Measurements from ENCODE around the gene NTF3. TPM values are rescaled to one million over a fixed set of nuclear protein-coding genes. Genes with fewer than 3 reads are reported as not detected.

NTF3 gene
- total RNA-seq, 8 experiments from 2014 or later = 1.1 to 156 (median 7.7) TPM

DNA sequence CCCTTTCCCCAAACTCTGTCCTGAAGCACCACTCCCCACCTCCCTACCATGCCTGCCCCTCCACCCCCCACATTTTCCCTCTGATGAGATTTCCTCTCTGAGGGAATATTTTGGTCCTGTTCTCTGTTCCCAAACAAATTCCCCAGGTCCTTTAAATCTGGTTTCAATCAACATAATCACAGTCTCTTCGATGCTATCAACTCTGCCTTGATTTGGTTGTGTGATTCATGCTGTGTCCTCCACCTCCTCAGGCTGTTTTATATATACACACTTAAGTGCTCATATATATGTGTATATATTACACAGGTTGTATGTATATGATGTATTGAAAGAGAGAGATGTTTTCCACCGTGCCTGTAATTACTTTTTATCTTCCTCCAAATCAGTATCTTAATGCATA, 36.0 kb downstream of the NTF3 start:
- in situ Hi-C loops (cut with MboI; ENCODE audit: low pct_unique_long_range_greater_than_20kb in 2 of 9, low sequenced_read_pairs in 9 of 9, unreplicated experiment in 9 of 9) = no loop called here
- ATAC-seq (replicated peaks in 6 of 8) = no peak
- 0 to 100% (median 39%) methylated on average over 1 to 2 of the region's 2 CpGs; no CpG with 5 or more reads in 4 of the 10 experiments for WGBS, 10 experiments
- no peak overlapping the region for H3K27ac ChIP-seq
- H3K4me1 ChIP-seq (replicated peaks in 1 of 2) = no peaks in the 10 kb centered on the region
- H3K4me3 ChIP-seq = no peak overlapping the region

DNA sequence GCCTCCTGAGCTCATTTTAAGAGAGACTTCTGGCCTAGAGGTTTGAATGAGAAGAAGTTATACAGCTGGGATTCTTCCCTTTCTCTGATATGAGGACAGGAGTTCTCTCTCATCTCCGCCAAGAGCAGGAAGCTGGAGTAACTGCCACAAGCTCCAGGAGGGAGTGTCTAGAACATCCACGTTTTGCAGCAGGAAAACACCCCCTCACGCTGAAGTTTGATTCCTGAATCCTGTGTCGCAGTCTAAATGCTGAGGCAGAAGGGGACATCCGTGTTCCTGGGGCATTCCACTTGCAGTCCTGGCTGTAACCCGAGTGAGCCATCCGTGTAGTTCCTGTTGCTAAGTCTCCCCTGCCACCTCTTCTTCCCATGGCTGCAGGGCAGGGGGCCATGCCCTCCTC, 38.3 kb downstream of the NTF3 start:
- 58 to 100% (median 87%) methylated on average over 1 to 7 of the region's 7 CpGs; no CpG with 5 or more reads in 4 of the 10 experiments for WGBS, 10 experiments
- in situ Hi-C loops (cut with MboI; ENCODE audit: low pct_unique_long_range_greater_than_20kb in 2 of 9, low sequenced_read_pairs in 9 of 9, unreplicated experiment in 9 of 9) = no loop called here

DNA sequence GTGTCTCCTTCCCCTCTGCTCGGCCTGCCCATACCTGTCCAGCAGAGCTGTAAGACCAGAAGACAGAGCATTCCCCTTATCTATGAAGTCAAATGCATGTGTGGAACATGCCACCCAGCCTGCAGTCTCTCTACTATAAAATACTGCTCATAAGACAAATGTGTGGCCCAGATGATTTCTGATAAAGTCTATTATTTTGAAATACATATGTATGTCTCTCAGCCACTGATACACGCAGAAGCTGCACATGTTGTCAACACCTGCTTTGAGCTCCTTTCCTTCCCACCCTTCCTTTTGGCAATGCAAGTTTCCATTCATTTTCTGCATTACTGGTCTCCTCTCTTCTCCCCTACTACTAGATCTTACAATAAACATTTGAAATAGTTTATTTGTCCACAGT, 38.8 kb downstream of the NTF3 start:
- 0 to 100% (median 43%) methylated on average over 1 to 2 of the region's 2 CpGs; no CpG with 5 or more reads in 4 of the 10 experiments for WGBS, 10 experiments
- peak in 3 of 8 experiments; percentile 27 to 69 (median 55) for ATAC-seq (replicated peaks in 6 of 8)
- in situ Hi-C loops (cut with MboI; ENCODE audit: low pct_unique_long_range_greater_than_20kb in 2 of 9, low sequenced_read_pairs in 9 of 9, unreplicated experiment in 9 of 9) = no loop called here
- H3K4me3 ChIP-seq = no peak overlapping the region
- H3K27ac ChIP-seq = no peak overlapping the region
- peaks cover 7 to 9% of the 10 kb centered on the region in 2 donors for H3K4me1 ChIP-seq (replicated peaks in 1 of 2)

More for the DNA sequence above, 38.3 kb downstream of the NTF3 start:
- no peak overlapping the region for H3K27ac ChIP-seq
- H3K4me1 ChIP-seq (replicated peaks in 1 of 2) = peaks cover 7 to 9% of the 10 kb centered on the region in 2 donors
- ATAC-seq (replicated peaks in 6 of 8) = peak in 1 of 8 experiments; percentile 6
- H3K4me3 ChIP-seq = no peak overlapping the region

DNA sequence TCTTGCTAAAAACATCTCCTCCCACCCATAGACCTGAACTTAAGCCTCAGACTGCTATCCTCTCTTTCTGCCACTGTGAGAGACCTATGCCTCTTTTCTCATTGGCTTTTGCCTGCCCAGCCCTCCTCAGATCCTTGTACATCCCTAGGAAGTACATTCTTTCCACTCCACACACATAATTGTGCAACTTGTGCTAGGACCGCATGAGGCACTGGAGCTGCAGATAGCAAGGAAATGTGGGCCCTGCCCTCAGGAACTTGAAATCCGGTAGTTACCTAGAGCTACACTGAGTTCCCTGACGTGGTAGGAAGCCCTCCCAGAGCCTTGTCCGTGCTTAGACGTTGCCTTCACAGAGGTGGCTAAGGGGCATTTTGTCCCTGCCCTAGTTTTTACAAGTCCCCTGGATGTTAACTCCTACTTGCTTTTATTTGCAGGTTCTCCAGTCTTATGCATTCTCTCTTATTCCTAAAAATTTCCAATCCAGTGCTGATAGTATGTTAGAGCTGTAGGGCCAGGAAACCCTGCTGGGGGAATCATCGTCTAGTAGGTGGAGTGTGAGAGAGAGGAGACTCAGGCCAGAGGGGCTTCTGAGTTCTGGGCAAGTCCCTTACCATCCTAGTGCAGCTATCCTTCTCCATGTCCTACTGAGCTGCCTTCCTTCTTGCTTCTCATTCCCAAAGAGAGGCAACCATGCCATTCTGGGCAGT, 41.3 kb downstream of the NTF3 start:
- in situ Hi-C loops (cut with MboI; ENCODE audit: low pct_unique_long_range_greater_than_20kb in 2 of 9, low sequenced_read_pairs in 9 of 9, unreplicated experiment in 9 of 9) = no loop called here
- H3K27ac ChIP-seq = no peak overlapping the region
- peak; percentile 10 to 61 (median 54) for ATAC-seq (replicated peaks in 6 of 8)
- H3K4me1 ChIP-seq (replicated peaks in 1 of 2) = peaks cover 7 to 9% of the 10 kb centered on the region in 2 donors
- H3K4me3 ChIP-seq = no peak overlapping the region
- 70 to 82% (median 81%) methylated on average over 2 to 5 of the region's 6 CpGs; no CpG with 5 or more reads in 6 of the 10 experiments for WGBS, 10 experiments

DNA sequence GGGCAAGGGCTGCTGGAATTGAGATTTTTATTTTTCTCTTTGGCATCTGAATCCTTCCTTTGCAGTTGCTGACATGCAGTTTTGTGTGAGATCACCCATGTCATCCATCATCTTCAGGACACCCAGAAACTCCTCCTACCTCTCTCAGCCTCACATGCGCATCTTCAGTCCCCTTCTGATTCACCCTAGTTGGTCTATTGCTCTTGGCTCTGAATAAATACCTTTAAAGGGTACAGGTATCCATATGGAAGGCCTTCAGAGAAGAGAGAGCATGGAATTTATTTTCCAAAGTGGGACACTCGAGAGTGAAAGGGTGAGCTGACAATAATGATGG, 41.8 kb downstream of the NTF3 start:
- in situ Hi-C loops (cut with MboI; ENCODE audit: low pct_unique_long_range_greater_than_20kb in 2 of 9, low sequenced_read_pairs in 9 of 9, unreplicated experiment in 9 of 9) = no loop called here
- WGBS, 10 experiments = 40 to 100% (median 80%) methylated on average over 1 to 2 of the region's 2 CpGs; no CpG with 5 or more reads in 3 of the 10 experiments

DNA sequence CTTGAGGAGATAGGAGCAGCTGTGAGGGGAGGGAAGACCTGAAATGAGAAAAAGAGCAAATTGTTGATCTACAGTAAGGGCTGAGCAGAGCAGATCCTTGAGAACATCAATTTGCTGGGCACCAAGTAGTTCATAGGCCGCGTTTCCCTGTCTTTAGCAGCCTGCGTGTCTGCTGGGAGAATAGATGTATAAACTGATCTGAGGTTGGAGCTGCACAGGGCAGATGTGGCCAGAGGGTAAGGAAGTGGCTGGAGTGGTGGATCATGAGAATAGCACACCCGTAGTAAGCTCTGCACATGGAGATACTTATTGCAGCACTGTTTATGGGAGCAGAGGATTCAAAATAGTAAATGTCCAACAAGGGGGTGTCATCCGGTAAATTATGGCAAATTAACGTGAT, 44.4 kb downstream of the NTF3 start:
- WGBS, 10 experiments = 67 to 100% (median 87%) methylated on average over 2 to 6 of the region's 6 CpGs; no CpG with 5 or more reads in 2 of the 10 experiments
- in situ Hi-C loops (cut with MboI; ENCODE audit: low pct_unique_long_range_greater_than_20kb in 2 of 9, low sequenced_read_pairs in 9 of 9, unreplicated experiment in 9 of 9) = no loop called here

More for the DNA sequence above, 41.8 kb downstream of the NTF3 start:
- no peak overlapping the region for H3K27ac ChIP-seq
- ATAC-seq (replicated peaks in 6 of 8) = peak; percentile 4 to 97 (median 92)
- H3K4me3 ChIP-seq = no peak overlapping the region
- peaks cover 7 to 9% of the 10 kb centered on the region in 2 donors for H3K4me1 ChIP-seq (replicated peaks in 1 of 2)

DNA sequence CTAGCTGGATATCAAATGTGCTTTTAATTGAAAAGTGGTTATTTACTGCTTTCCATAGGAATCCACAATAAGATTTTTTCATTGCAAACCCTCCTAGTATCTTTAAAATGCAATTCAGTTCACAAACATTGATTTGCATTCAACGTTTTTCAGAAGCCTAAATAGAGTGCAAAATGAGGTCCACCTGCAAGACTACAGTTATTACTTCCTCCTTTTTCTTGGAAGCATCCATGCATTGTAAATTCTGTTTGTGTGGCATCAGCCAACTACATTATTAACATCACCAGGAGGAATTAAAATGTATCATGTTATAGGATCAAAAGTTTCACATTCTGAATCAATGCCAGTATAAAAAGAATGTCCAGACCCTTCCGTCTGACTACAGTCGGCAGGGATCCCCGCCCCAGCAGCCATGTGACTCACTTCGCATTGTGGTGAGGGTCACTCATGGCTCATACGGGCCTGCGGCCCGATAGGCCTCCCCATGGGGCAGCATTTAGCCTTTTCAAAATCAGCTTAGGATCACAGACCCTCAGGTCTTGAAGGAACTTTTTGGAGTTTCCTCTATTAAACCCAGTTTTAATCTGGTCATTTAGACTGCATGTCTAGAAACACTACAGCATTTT, 46.3 kb downstream of the NTF3 start:
- peak in 2 of 8 experiments; percentile 14 to 38 for ATAC-seq (replicated peaks in 6 of 8)
- in situ Hi-C loops (cut with MboI; ENCODE audit: low pct_unique_long_range_greater_than_20kb in 2 of 9, low sequenced_read_pairs in 9 of 9, unreplicated experiment in 9 of 9) = no loop called here
- WGBS, 10 experiments = 4 to 72% (median 24%) methylated on average over 1 to 8 of the region's 8 CpGs; no CpG with 5 or more reads in 1 of the 10 experiments
- H3K4me1 ChIP-seq (replicated peaks in 1 of 2) = peaks cover 9 to 19% of the 10 kb centered on the region in 2 donors
- no peak overlapping the region for H3K27ac ChIP-seq
- H3K4me3 ChIP-seq = no peak overlapping the region

More for the DNA sequence above, 44.4 kb downstream of the NTF3 start:
- no peak overlapping the region for H3K27ac ChIP-seq
- no peak overlapping the region for H3K4me3 ChIP-seq
- ATAC-seq (replicated peaks in 6 of 8) = peak in 3 of 8 experiments; percentile 6 to 31 (median 10)
- peaks cover 9 to 19% of the 10 kb centered on the region in 2 donors for H3K4me1 ChIP-seq (replicated peaks in 1 of 2)

DNA sequence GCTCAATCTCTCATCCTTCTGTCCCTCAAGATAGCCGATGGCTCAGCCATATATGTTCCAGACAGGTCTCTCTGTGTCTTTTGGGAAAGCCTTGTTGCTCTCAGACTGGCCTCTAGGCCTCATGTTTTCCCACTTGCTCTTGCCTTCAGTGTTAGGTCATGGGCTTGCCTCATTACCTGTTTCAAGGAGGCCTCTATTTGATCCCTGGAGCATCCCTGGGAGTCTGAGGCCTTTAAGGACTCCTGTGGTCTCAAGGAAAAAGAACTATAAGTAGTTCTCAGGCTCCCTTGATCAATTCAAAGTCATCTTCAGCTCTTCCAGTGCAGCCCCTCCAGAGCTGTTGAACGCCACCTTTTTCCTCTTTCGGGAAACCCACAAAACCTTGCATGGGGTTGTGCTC, 47.9 kb downstream of the NTF3 start:
- ATAC-seq (replicated peaks in 6 of 8) = no peak
- H3K4me3 ChIP-seq = no peak overlapping the region
- H3K27ac ChIP-seq = no peak overlapping the region
- in situ Hi-C loops (cut with MboI; ENCODE audit: low pct_unique_long_range_greater_than_20kb in 2 of 9, low sequenced_read_pairs in 9 of 9, unreplicated experiment in 9 of 9) = no loop called here
- WGBS, 10 experiments = 0 to 100% (median 77%) methylated on average over 1 of the region's 3 CpGs; no CpG with 5 or more reads in 4 of the 10 experiments
- peaks cover 0 to 12% of the 10 kb centered on the region in 2 donors for H3K4me1 ChIP-seq (replicated peaks in 1 of 2)

DNA sequence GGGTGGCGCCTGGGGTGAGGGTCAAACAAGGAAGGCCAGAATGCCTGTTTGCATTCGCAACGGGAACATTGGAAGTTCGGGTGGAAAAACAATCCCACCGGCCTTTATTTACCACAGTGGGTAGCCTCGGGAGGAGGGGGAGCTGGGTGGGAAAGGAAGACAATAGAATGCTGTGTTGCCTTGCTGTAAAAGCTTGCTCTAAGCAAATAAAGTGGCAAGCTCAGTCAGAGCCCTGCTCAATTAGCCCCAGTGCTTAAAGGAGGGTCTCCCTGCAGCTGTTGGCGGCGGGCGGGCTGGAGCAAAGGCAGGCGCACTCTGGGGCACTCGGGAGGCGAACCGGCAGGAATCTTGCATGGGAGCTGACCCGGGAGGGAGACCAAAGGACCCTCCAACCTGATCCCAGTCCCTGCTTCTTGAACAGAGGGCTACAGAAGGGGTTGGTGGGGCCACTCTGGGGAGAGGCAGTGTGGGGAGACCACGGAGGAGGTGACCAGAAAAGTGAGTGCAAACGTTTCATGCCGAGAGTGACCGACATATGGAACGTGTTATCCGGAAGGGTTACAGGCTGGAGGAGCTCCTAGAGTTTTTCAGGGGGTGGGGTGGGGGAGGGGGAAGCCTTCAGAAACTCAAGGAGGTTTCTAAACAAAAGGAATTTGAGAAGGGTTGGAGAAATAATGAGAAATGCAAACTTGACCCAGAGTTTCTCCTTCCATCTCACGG, 48.5 kb downstream of the NTF3 start:
- ATAC-seq (replicated peaks in 6 of 8) = peak in 5 of 8 experiments; percentile 61 to 90 (median 75)
- H3K4me3 ChIP-seq = no peak overlapping the region
- H3K4me1 ChIP-seq (replicated peaks in 1 of 2) = peaks cover 0 to 12% of the 10 kb centered on the region in 2 donors
- in situ Hi-C loops (cut with MboI; ENCODE audit: low pct_unique_long_range_greater_than_20kb in 2 of 9, low sequenced_read_pairs in 9 of 9, unreplicated experiment in 9 of 9) = no loop called here
- H3K27ac ChIP-seq = no peak overlapping the region
- WGBS, 10 experiments = 0 to 70% (median 26%) methylated on average over 1 to 3 of the region's 21 CpGs; no CpG with 5 or more reads in 6 of the 10 experiments

DNA sequence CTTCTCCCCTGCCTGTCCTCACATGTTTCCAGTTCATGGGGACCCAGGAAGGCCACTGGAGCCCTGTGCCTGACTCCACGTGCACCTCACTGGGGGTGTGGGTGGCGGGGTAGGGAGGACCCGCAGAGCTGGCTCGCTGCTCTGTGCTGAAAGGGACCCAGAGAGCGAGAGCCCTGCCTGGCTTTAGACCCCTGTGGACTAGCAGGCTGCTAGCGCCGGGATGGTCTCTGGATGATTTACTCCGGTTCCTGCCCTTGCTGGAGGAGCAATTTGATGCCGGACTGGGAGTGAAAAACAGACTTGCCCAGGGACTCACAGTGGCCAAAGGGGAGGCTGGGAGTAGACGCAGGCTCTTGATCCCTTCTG, 49.0 kb downstream of the NTF3 start:
- in situ Hi-C loops (cut with MboI; ENCODE audit: low pct_unique_long_range_greater_than_20kb in 2 of 9, low sequenced_read_pairs in 9 of 9, unreplicated experiment in 9 of 9) = no loop called here
- no peak overlapping the region for H3K27ac ChIP-seq
- peaks cover 0 to 12% of the 10 kb centered on the region in 2 donors for H3K4me1 ChIP-seq (replicated peaks in 1 of 2)
- WGBS, 10 experiments = 11 to 40% (median 30%) methylated on average over 2 to 6 of the region's 10 CpGs; no CpG with 5 or more reads in 4 of the 10 experiments
- H3K4me3 ChIP-seq = no peak overlapping the region
- ATAC-seq (replicated peaks in 6 of 8) = peak in 5 of 8 experiments; percentile 46 to 66 (median 59)

DNA sequence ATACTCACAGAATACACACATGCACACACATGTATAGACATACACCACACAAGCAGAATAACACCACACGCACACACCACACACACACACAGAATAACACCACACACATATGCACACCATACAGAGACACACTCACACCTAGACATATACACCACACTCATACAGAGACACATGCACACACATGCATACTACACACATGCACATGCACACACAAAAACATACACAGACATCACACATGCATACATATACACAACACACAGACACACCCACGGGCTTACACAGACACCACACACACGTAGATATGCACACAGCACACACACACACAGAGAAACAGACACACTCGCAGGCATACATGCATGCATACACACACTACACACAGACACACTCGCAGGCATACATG, 49.7 kb downstream of the NTF3 start:
- Histone ChIP-seq H3K27ac (no peak overlapping the region), H3K4me1 (replicated peaks in 1 of 2) (peaks cover 0 to 12% of the 10 kb centered on the region in 2 donors), H3K4me3 (no peak overlapping the region)
- ATAC-seq (replicated peaks in 6 of 8) = no peak
- in situ Hi-C loops (cut with MboI; ENCODE audit: low pct_unique_long_range_greater_than_20kb in 2 of 9, low sequenced_read_pairs in 9 of 9, unreplicated experiment in 9 of 9) = no loop called here
- WGBS, 10 experiments = 44 to 100% (median 100%) methylated on average over 1 to 2 of the region's 5 CpGs; no CpG with 5 or more reads in 7 of the 10 experiments

DNA sequence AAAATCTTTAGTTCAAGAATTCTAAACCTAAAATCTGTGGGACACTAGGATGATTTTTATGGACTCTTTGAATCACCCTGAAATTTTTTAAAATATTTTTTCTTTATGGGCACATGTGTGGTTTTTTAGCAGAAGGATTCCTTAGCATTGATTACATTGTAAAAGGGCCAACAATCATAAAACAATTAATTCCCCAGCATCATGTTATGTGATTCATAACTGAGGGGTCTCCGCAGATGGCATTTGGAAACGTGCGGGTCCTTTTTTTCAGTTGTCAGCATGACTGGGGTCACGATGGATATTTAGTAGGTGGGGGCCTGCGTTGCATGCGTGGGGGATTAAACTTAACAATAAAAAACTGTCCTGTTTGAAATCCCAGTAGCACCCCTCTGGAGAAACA, 52.5 kb downstream of the NTF3 start:
- in situ Hi-C loops (cut with MboI; ENCODE audit: low pct_unique_long_range_greater_than_20kb in 2 of 9, low sequenced_read_pairs in 9 of 9, unreplicated experiment in 9 of 9) = no loop called here
- WGBS, 10 experiments = 40 to 100% (median 79%) methylated on average over 2 to 6 of the region's 6 CpGs; no CpG with 5 or more reads in 2 of the 10 experiments
- H3K4me1 ChIP-seq (replicated peaks in 1 of 2) = peaks cover 0 to 23% of the 10 kb centered on the region in 2 donors
- no peak overlapping the region for H3K4me3 ChIP-seq
- H3K27ac ChIP-seq = no peak overlapping the region
- ATAC-seq (replicated peaks in 6 of 8) = no peak

DNA sequence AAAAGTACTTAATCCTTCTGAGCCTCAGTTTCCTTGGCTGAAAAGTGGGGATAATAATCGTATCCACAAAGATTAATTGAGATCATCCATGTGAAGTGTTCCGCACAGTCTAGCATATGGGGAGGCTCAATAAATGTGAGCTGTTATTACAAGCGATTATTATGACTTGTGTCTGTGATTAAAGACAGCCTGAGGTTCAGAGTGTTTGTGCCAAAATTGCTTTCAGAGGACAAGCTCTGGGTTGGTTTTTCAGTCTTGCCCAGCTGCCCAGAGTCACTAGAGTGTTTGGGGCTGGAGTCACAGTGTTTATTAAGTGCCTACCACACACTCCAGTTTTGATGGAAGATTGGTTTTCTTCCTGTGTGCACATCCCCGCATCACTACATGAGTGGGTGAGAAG, 53.5 kb downstream of the NTF3 start:
- 40 to 97% (median 58%) methylated on average over 1 to 4 of the region's 4 CpGs; no CpG with 5 or more reads in 3 of the 10 experiments for WGBS, 10 experiments
- in situ Hi-C loops (cut with MboI; ENCODE audit: low pct_unique_long_range_greater_than_20kb in 2 of 9, low sequenced_read_pairs in 9 of 9, unreplicated experiment in 9 of 9) = no loop called here
- peaks cover 0 to 16% of the 10 kb centered on the region in 2 donors for H3K4me1 ChIP-seq (replicated peaks in 1 of 2)
- H3K4me3 ChIP-seq = no peak overlapping the region
- H3K27ac ChIP-seq = no peak overlapping the region
- no peak for ATAC-seq (replicated peaks in 6 of 8)

Data from motor neuron (in vitro differentiated cells).